Breast epithelium (tissue), 4 donors: ENCODE data around the gene C6orf15. TPM values are rescaled to one million over a fixed set of nuclear protein-coding genes. Genes with fewer than 3 reads are reported as not detected.

Experiments
- DNase-seq, 2 donors: peaks; one replicate each; pipeline ENCODE4 v3.0.0-alpha.2; 2019; ENCODE audit warnings: low spot score in 2 of 2
- H3K27ac ChIP-seq, 2 donors: fragments of 200-600 bp; sonication (generic) in 1 of 2; one replicate each; pipeline ENCODE4 v1.5.1; 2016 to 2019; ENCODE audit warnings: mild to moderate bottlenecking in 1 of 2
- H3K27me3 ChIP-seq, 2 donors: fragments of 200-600 bp; sonication (generic) in 1 of 2; one replicate each; pipeline versions ENCODE4 v1.5.1 to v1.6.0; 2017 to 2019; ENCODE audit warnings: control low read depth in 1 of 2, mild to moderate bottlenecking in 1 of 2
- H3K36me3 ChIP-seq: fragments of 200-600 bp; one replicate; pipeline ENCODE4 v1.5.1; 2019
- H3K4me1 ChIP-seq, 2 donors: fragments of 200-600 bp; sonication (generic); one replicate each; pipeline ENCODE4 v1.5.1; 2016 to 2019; ENCODE audit warnings: control low read depth in 1 of 2
- H3K4me3 ChIP-seq, 3 donors: fragments of 200-600 bp; sonication (generic); 1 replicate in 2 of 3; 2 replicates in 1 of 3; pipeline ENCODE4 v1.5.1; 2016 to 2019; ENCODE audit warnings: mild to moderate bottlenecking in 3 of 3, moderate library complexity in 2 of 3
- H3K9me3 ChIP-seq, 2 donors: fragments of 200-600 bp; sonication (generic) in 1 of 2; one replicate each; pipeline ENCODE4 v1.5.1; 2016 to 2019; ENCODE audit warnings: control low read depth in 1 of 2
- CTCF ChIP-seq, 3 donors: fragments of 450-650 bp; IDR thresholded peaks; one replicate each; pipeline ENCODE4 v1.5.1; 2016 to 2017; ENCODE audit warnings: antibody characterized with exemption in 3 of 3, mild to moderate bottlenecking in 3 of 3, moderate library complexity in 3 of 3
- POLR2A ChIP-seq: fragments of 450-650 bp; IDR thresholded peaks from one replicate; pipeline ENCODE4 v1.6.1; 2016; ENCODE audit warnings: antibody characterized with exemption, mild to moderate bottlenecking, moderate library complexity
- POLR2AphosphoS5 ChIP-seq, 3 donors: sonication (generic); formaldehyde crosslinking; IDR thresholded peaks; one replicate each; pipeline ENCODE4 v1.6.1; 2017; ENCODE audit warnings: antibody characterized with exemption in 3 of 3
- intact Hi-C: fragments of 100-400 bp; cut with DNase I; formaldehyde crosslinking; loops from one replicate; pipeline ENCODE4 v1.15.1; 2023; ENCODE audit warnings: low total_unique reads
- total RNA-seq, 3 donors: library from RNA; depleted of rRNA; stranded (reverse); fragments of >200 nt; gene quantifications; one replicate each; pipeline ENCODE4 v1.1.0, GENCODE V29; 2016

C6orf15 gene
- total RNA-seq, 3 donors from 2014 or later, result 0.59 TPM; not detected in 2

- no peak for DNase-seq
- intact Hi-C loops, result loop anchor here (10.0 kb wide), 1 partner anchor 254 kb away; no protein-coding TSS in a partner anchor
These were observed 8.0 kb upstream of the C6orf15 start, which contains the start of gene CDSN for GRCh38 chr6:31120151-31120915. TSS of gene CDSN (minus strand) at chr6:31120446. CDS start at chr6:31120419, 27 bp downstream.

DNA sequence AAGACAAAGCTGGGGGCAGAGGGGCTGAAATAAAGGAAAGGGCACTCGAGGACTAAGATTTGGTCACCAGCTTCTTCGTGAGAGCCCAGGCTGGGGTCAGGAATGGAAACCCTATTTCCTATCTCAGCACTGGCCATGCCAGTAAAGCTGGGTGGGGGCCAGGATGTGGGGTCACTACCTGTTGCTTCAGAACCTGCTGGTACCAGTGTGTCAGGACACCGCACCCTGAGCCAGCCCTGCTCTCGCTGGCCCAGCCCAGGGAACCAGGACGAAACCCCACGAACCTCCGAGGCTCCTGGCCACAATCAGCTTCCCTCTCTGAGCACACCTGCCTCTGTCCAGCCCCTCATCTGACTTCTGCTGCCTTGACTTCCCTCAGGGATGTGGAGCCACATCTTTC, 5.8 kb upstream of the C6orf15 start:
- H3K9me3 ChIP-seq, result no peaks in the 10 kb centered on the region
- no peaks in the 10 kb centered on the region for H3K36me3 ChIP-seq
- DNase-seq, result no peak
- H3K4me3 ChIP-seq, result no peak overlapping the region
- no peak overlapping the region for H3K27ac ChIP-seq
- peaks cover 15 to 18% of the 10 kb centered on the region in 2 donors for H3K4me1 ChIP-seq
- intact Hi-C loops, result no loop called here
- H3K27me3 ChIP-seq, result no peaks in the 10 kb centered on the region
- TF ChIP-seq POLR2AphosphoS5 (IDR thresholded peaks at IDR 0.05), result no peak
- TF ChIP-seq POLR2A, result no peak
- TF ChIP-seq CTCF (IDR thresholded peaks at IDR 0.05), result no peak

More at GRCh38 chr6:31120151-31120915, 8.0 kb upstream of the C6orf15 start, which contains the start of gene CDSN:
- peaks cover 8 to 9% of the 10 kb centered on the region in 2 donors for H3K4me1 ChIP-seq
- H3K9me3 ChIP-seq, result no peaks in the 10 kb centered on the region
- TF ChIP-seq POLR2AphosphoS5 (IDR thresholded peaks at IDR 0.05) (no peak), CTCF (IDR thresholded peaks at IDR 0.05) (no peak), POLR2A (no peak)
- peak within 1 kb of the TSS; percentile 38 to 76 for H3K27ac ChIP-seq
- no peaks in the 10 kb centered on the region for H3K36me3 ChIP-seq
- H3K27me3 ChIP-seq, result no peaks in the 10 kb centered on the region
- no peak within 1 kb of the TSS for H3K4me3 ChIP-seq

DNA sequence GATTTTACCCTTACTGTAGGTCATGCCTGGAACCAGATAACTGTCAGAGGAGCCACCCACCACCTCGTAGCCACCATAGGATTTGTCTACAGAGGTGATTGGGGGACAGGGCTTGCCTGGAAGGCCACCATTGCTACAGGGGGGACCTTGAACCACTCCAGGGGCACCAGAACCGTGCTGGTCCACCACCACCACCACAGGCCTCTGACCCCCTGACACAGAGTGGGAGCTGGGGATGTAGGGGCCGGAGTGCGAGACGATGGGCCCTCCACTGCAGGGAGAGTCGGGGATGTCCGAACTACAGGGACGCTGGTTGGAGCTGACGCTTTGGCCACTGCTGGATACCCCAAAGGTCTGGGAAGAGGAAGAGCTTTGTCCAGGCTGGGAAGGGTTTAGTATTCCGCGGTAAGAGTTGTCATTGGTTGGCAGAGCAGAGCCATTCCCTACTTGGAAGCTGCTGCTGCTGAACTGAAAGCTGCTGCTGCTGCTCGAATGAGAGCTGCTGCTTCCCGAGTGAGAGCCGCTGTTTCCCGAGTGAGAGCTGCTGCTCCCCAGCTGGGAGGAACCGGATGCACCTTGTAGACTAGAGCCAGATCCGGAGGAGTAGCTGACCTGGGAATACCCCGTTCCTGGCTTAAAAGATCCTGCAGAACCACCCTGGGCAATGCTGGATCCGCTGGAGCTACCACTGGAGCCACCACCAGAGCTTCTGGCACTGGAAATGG, 4.4 kb upstream of the C6orf15 start:
- H3K27ac ChIP-seq, result peak overlapping the region; percentile 54 to 96
- H3K36me3 ChIP-seq, result no peaks in the 10 kb centered on the region
- TF ChIP-seq POLR2AphosphoS5 (IDR thresholded peaks at IDR 0.05) (no peak), CTCF (IDR thresholded peaks at IDR 0.05) (no peak), POLR2A (no peak)
- intact Hi-C loops, result no loop called here
- no peaks in the 10 kb centered on the region for H3K9me3 ChIP-seq
- no peak for DNase-seq
- H3K4me3 ChIP-seq, result peak overlapping the region; percentile 30 to 56 (median 31)
- no peaks in the 10 kb centered on the region for H3K27me3 ChIP-seq
- H3K4me1 ChIP-seq, result peaks cover 15% of the 10 kb centered on the region in 2 donors

GRCh38 chr6:31115941-31116560, 3.7 kb upstream of the C6orf15 start:
- TF ChIP-seq CTCF (IDR thresholded peaks at IDR 0.05) (no peak), POLR2A (no peak), POLR2AphosphoS5 (IDR thresholded peaks at IDR 0.05) (no peak)
- Histone ChIP-seq H3K9me3 (no peaks in the 10 kb centered on the region), H3K36me3 (no peaks in the 10 kb centered on the region), H3K4me1 (peaks cover 15% of the 10 kb centered on the region in 2 donors), H3K27ac (peak overlapping the region; percentile 91 to 96), H3K27me3 (no peaks in the 10 kb centered on the region), H3K4me3 (no peak overlapping the region)
- intact Hi-C loops, result no loop called here
- no peak for DNase-seq
